T-helper 17 cell (primary cell): Measurements from ENCODE around the gene SARS1. TPM values are rescaled to one million over a fixed set of nuclear protein-coding genes. Genes with fewer than 3 reads are reported as not detected.

Source experiments
- ATAC-seq: fragments of 150-1000 bp; cut with Tn5 transposase; 2 replicates; pipeline ENCODE4 v1.10.0; 2021; ENCODE audit warnings: mild to moderate bottlenecking, moderate library complexity
- DNase-seq, 3 donors: peaks; one replicate each; pipeline versions ENCODE4 v3.0.0 to v3.0.0-alpha.2; 2020 to 2021
- H3K9me3 ChIP-seq: one replicate; pipeline ENCODE4 v1.7.0; 2013; ENCODE audit warnings: low read length, mild to moderate bottlenecking; ENCODE audit not compliant: control insufficient read depth, poor library complexity, severe bottlenecking
- H3K27ac Mint-ChIP-seq: one replicate; pipeline ENCODE4 v1.8.0; 2022; ENCODE audit warnings: mild to moderate bottlenecking, moderate library complexity, mixed read lengths
- H3K27me3 Mint-ChIP-seq: one replicate; pipeline ENCODE4 v1.8.0; 2022; ENCODE audit warnings: mixed read lengths
- H3K36me3 Mint-ChIP-seq: one replicate; pipeline ENCODE4 v1.8.0; 2022; ENCODE audit warnings: low read depth, mixed read lengths
- H3K4me1 Mint-ChIP-seq: one replicate; pipeline ENCODE4 v1.8.0; 2022; ENCODE audit warnings: mild to moderate bottlenecking, mixed read lengths
- H3K4me3 Mint-ChIP-seq: one replicate; pipeline ENCODE4 v1.8.0; 2022; ENCODE audit warnings: mild to moderate bottlenecking, moderate library complexity, mixed read lengths
- total RNA-seq, 4 donors: library from RNA in 2 of 4; stranded (reverse) in 2 of 4; gene quantifications; one replicate each; pipeline ENCODE4 v1.2.3 and lab custom pipeline; 2022 to 2026

The SARS1 gene
- total RNA-seq, 2 donors from 2014 or later, result 90.8 to 120 TPM

GRCh38 chr1:109198745-109199144 is 15.0 kb upstream of the SARS1 start:
- DNase-seq, result no peak
- peaks cover 8% of the 10 kb centered on the region for H3K36me3 Mint-ChIP-seq
- H3K4me1 Mint-ChIP-seq, result peaks cover 10% of the 10 kb centered on the region
- H3K27me3 Mint-ChIP-seq, result no peaks in the 10 kb centered on the region
- no peaks in the 10 kb centered on the region for H3K9me3 ChIP-seq
- no peak overlapping the region for H3K27ac Mint-ChIP-seq
- ATAC-seq, result no peak
- H3K4me3 Mint-ChIP-seq, result no peak overlapping the region

DNA sequence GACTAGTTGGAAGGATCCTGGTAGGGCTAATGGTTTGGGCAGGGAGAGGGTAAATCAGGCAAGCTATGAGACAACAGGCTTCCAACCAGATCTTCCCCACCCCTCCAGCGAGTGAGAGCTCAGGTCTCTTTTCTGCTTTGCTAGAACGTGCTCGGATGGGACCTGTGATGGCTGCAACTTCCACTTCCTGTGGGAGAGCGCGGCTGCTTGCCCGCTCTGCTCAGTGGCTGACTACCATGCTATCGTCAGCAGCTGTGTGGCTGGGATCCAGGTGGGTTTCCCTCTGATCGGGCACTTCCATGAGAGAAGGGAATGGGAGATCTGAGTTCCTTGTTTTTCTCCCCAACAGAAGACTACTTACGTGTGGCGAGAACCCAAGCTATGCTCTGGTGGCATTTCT is 14.0 kb upstream of the SARS1 start:
- no peak for DNase-seq
- peaks cover 10% of the 10 kb centered on the region for H3K4me1 Mint-ChIP-seq
- ATAC-seq, result no peak

DNA sequence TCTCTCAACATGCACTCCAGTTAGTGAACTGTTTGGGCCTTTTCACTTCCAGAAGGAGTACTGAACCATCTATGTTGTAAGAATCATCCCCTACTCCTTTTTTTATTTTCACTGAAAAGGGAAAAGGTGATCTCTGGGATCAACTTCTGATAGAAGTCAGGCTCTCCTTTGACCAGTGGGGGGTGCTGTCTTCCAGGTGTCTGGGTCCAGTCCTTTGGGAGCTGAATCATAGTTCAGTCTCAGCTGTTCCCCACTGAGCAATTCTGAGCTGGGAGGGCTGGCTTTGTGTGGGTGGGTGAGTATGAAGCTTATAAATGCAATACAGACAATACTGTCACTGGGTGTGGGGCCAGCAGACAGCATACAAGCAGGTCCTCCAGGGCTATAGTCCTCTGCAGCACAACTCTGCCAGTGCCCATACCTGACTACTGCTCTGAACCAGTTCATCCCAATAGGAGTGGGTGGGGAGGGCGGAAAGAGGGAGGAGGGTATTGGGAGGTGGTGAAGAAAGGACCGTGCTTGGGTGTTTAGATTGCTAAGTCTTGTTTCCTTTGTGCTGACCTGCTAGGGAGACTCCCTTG is 12.5 kb upstream of the SARS1 start:
- DNase-seq (no peak), ATAC-seq (no peak)
- no peaks in the 10 kb centered on the region for H3K27me3 Mint-ChIP-seq
- H3K36me3 Mint-ChIP-seq, result peaks cover 8% of the 10 kb centered on the region
- no peak overlapping the region for H3K27ac Mint-ChIP-seq
- H3K4me1 Mint-ChIP-seq, result peaks cover 10% of the 10 kb centered on the region
- H3K4me3 Mint-ChIP-seq, result no peak overlapping the region
- no peaks in the 10 kb centered on the region for H3K9me3 ChIP-seq

More for the DNA sequence above, 14.0 kb upstream of the SARS1 start:
- H3K27me3 Mint-ChIP-seq, result no peaks in the 10 kb centered on the region
- peaks cover 8% of the 10 kb centered on the region for H3K36me3 Mint-ChIP-seq
- H3K27ac Mint-ChIP-seq, result peak overlapping the region; percentile 11
- H3K4me3 Mint-ChIP-seq, result no peak overlapping the region
- H3K9me3 ChIP-seq, result no peaks in the 10 kb centered on the region

DNA sequence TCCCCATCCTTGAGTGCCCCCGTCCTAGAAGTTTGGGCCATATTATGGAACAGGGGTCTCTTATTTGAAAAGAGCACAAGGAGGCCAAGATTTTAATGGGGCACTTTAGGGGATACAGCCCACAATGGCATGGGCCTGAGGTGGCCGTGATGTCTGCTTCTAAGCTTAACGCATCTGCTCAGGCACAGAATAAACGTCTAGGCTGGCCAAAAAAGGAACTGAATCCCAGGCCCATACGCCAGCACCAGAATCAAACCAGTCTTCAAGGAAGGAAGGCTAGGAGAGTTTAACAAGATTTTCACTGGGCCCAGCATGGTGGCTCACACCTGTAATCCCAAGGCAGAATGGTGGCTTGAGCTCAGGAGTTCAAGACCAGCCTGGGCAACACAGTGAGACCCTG is 9.2 kb upstream of the SARS1 start:
- peaks cover 2% of the 10 kb centered on the region for H3K27me3 Mint-ChIP-seq
- H3K36me3 Mint-ChIP-seq, result peaks cover 5% of the 10 kb centered on the region
- H3K9me3 ChIP-seq, result no peaks in the 10 kb centered on the region
- no peak for ATAC-seq
- H3K4me1 Mint-ChIP-seq, result peaks cover 10% of the 10 kb centered on the region
- H3K27ac Mint-ChIP-seq, result no peak overlapping the region
- no peak overlapping the region for H3K4me3 Mint-ChIP-seq
- DNase-seq, result no peak

DNA sequence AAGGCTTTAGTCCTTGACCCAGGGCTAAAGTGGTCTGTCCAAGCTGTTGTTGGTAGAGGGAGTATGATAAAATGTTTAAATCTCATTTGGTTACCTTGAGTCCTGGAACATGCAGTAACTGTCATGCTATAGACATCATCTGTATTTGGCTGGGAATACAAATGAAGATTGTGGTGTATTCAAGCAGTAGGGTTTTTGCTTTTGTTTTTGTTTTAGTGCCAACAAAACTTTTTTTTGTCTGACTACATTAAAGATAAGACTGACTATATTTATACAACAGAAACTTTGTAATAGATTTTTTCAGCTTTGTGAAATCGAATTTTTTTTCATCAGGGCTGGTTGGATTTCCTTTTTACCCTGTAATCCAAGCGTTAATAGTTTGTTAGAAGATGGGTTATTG is 7.4 kb upstream of the SARS1 start:
- Mint-ChIP-seq H3K36me3 (peaks cover 5% of the 10 kb centered on the region), H3K4me3 (no peak overlapping the region), H3K4me1 (peaks cover 8% of the 10 kb centered on the region), H3K27ac (no peak overlapping the region), H3K27me3 (peaks cover 9% of the 10 kb centered on the region)
- ATAC-seq (no peak), DNase-seq (no peak)
- H3K9me3 ChIP-seq, result no peaks in the 10 kb centered on the region

DNA sequence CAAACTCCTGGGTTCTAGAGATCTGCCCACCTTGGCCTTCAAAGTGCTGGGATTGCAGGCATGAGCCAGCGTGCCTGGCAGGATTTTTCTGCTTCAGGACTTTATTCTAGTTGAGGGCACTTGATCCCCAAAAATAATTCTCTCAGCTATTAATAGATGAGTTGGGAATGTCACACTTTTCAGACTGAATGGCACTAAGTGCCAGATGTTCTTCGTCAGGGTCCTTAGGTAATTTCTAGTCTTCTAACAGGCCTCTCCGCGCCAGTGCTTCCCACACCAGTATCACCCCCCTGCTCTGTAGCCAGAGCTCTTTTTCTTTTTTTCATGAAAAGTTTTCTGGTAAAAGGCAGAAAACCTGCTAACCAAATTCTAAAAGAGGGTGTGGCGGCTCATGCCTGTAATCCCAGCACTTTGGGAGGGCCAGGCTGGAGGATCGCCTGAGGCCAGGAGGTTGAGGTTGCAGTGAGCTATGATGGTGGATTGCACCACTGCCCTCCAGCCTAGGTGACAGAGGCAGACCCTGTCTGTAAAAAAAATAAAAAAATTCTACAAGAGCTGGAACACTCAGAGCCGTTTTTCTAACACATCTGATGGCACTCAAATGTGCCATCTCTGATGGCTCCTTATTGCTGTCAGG is 6.1 kb upstream of the SARS1 start:
- Mint-ChIP-seq H3K27ac (no peak overlapping the region), H3K36me3 (peaks cover 5% of the 10 kb centered on the region), H3K4me3 (no peak overlapping the region), H3K4me1 (peaks cover 8% of the 10 kb centered on the region), H3K27me3 (peaks cover 9% of the 10 kb centered on the region)
- H3K9me3 ChIP-seq, result no peaks in the 10 kb centered on the region
- ATAC-seq (no peak), DNase-seq (no peak)

GRCh38 chr1:109208394-109208793 is 5.3 kb upstream of the SARS1 start:
- no peaks in the 10 kb centered on the region for H3K9me3 ChIP-seq
- no peaks in the 10 kb centered on the region for H3K36me3 Mint-ChIP-seq
- ATAC-seq (no peak), DNase-seq (no peak)
- H3K4me3 Mint-ChIP-seq, result no peak overlapping the region
- peaks cover 9% of the 10 kb centered on the region for H3K4me1 Mint-ChIP-seq
- H3K27me3 Mint-ChIP-seq, result peaks cover 9% of the 10 kb centered on the region
- no peak overlapping the region for H3K27ac Mint-ChIP-seq

- no peak for ATAC-seq
- Mint-ChIP-seq H3K27me3 (peaks cover 9% of the 10 kb centered on the region), H3K4me1 (peaks cover 10% of the 10 kb centered on the region), H3K27ac (no peak overlapping the region), H3K4me3 (no peak overlapping the region), H3K36me3 (no peaks in the 10 kb centered on the region)
- no peak for DNase-seq
- no peaks in the 10 kb centered on the region for H3K9me3 ChIP-seq
Measured at GRCh38 chr1:109208836-109209463, 4.8 kb upstream of the SARS1 start.

DNA sequence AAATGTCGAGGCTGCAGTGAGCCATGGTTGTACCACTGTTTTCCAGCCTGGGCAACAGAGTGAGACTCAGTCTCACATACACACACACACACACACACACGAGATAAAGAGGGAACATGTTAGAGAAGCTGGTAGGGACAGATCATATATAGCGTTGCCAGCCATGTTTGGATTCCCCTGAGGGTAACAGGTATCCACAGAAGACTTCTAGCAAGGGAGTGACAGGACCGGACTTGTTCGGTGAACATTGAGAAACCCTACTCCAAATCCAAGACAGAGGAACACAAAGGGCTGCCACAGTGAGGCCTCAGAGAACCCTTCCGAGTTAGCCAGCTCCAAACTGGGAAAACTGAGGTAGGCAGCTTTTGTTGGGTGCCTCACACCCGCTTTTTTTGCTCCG is 3.7 kb upstream of the SARS1 start:
- Mint-ChIP-seq H3K27ac (no peak overlapping the region), H3K4me1 (peaks cover 17% of the 10 kb centered on the region), H3K36me3 (peaks cover 2% of the 10 kb centered on the region), H3K27me3 (peaks cover 9% of the 10 kb centered on the region), H3K4me3 (no peak overlapping the region)
- ATAC-seq (no peak), DNase-seq (no peak)
- no peaks in the 10 kb centered on the region for H3K9me3 ChIP-seq

GRCh38 chr1:109213345-109213823 is 334 bp upstream of the SARS1 start:
- H3K4me3 Mint-ChIP-seq, result peak overlapping the region; percentile 98
- DNase-seq, result no peak
- no peak for ATAC-seq
- H3K27me3 Mint-ChIP-seq, result peaks cover 9% of the 10 kb centered on the region
- H3K9me3 ChIP-seq, result no peaks in the 10 kb centered on the region
- H3K27ac Mint-ChIP-seq, result peak overlapping the region; percentile 95
- peaks cover 5% of the 10 kb centered on the region for H3K36me3 Mint-ChIP-seq
- peaks cover 33% of the 10 kb centered on the region for H3K4me1 Mint-ChIP-seq

GRCh38 chr1:109214695-109215623 is 1.2 kb downstream of the SARS1 start:
- ATAC-seq (no peak), DNase-seq (no peak)
- Mint-ChIP-seq H3K4me3 (peak overlapping the region; percentile 98), H3K27ac (peak overlapping the region; percentile 95), H3K36me3 (peaks cover 7% of the 10 kb centered on the region), H3K4me1 (peaks cover 30% of the 10 kb centered on the region), H3K27me3 (peaks cover 2% of the 10 kb centered on the region)
- H3K9me3 ChIP-seq, result no peaks in the 10 kb centered on the region

- Mint-ChIP-seq H3K27ac (peak overlapping the region; percentile 86), H3K4me1 (peaks cover 38% of the 10 kb centered on the region), H3K4me3 (peak overlapping the region; percentile 64), H3K36me3 (peaks cover 7% of the 10 kb centered on the region), H3K27me3 (no peaks in the 10 kb centered on the region)
- ATAC-seq (no peak), DNase-seq (no peak)
- H3K9me3 ChIP-seq, result no peaks in the 10 kb centered on the region
Measured at GRCh38 chr1:109216662-109217061, 2.9 kb downstream of the SARS1 start.

GRCh38 chr1:109218516-109218915 is 4.8 kb downstream of the SARS1 start:
- no peaks in the 10 kb centered on the region for H3K27me3 Mint-ChIP-seq
- H3K27ac Mint-ChIP-seq, result peak overlapping the region; percentile 59
- DNase-seq (no peak), ATAC-seq (no peak)
- peaks cover 9% of the 10 kb centered on the region for H3K36me3 Mint-ChIP-seq
- no peaks in the 10 kb centered on the region for H3K9me3 ChIP-seq
- peak overlapping the region; percentile 82 for H3K4me3 Mint-ChIP-seq
- H3K4me1 Mint-ChIP-seq, result peaks cover 45% of the 10 kb centered on the region
